Progenitor cell of endocrine pancreas (in vitro differentiated cells): ENCODE measurements around the gene ACSM6. TPM values are rescaled to one million over a fixed set of nuclear protein-coding genes. Genes with fewer than 3 reads are reported as not detected.

Source experiments
- DNase-seq: peaks from one replicate; pipeline ENCODE4 v3.0.0; 2021; ENCODE audit warnings: low spot score; ENCODE audit not compliant: unreplicated experiment
- H3K27ac Mint-ChIP-seq: 2 replicates; pipeline ENCODE4 v1.8.0; 2021; ENCODE audit warnings: mild to moderate bottlenecking, moderate library complexity, mixed read lengths
- H3K27me3 Mint-ChIP-seq: 2 replicates; pipeline ENCODE4 v1.8.0; 2021; ENCODE audit warnings: mixed read lengths
- H3K36me3 Mint-ChIP-seq: 2 replicates; pipeline ENCODE4 v1.8.0; 2022; ENCODE audit warnings: mixed read lengths; ENCODE audit not compliant: insufficient read depth
- H3K4me1 Mint-ChIP-seq: 2 replicates; pipeline ENCODE4 v1.8.0; 2021; ENCODE audit warnings: low read depth, mixed read lengths
- H3K4me3 Mint-ChIP-seq: 2 replicates; pipeline ENCODE4 v1.8.0; 2021; ENCODE audit warnings: low read depth, mild to moderate bottlenecking, moderate library complexity, mixed read lengths
- H3K9me3 Mint-ChIP-seq: 2 replicates; pipeline ENCODE4 v1.8.0; 2021; ENCODE audit warnings: low read depth, mixed read lengths
- CTCF ChIP-seq: fragments of 200-600 bp; sonication (generic); IDR thresholded peaks from one replicate; pipeline ENCODE4 v1.5.0; 2021; ENCODE audit warnings: antibody characterized with exemption, mild to moderate bottlenecking; ENCODE audit not compliant: unreplicated experiment
- total RNA-seq: library from RNA; stranded (reverse); gene quantifications from 2 replicates; pipeline ENCODE4 v1.2.1, GENCODE V29; 2021

Gene ACSM6
- total RNA-seq, 1 donor from 2014 or later = not detected

- no peak overlapping the region for H3K27ac Mint-ChIP-seq
Measured at GRCh38 chr10:95256268-95256667, 62.2 kb downstream of the ACSM6 start.

GRCh38 chr10:95257849-95258248, 63.8 kb downstream of the ACSM6 start:
- H3K9me3 Mint-ChIP-seq = peaks cover 17% of the 10 kb centered on the region
- H3K4me3 Mint-ChIP-seq = no peak overlapping the region
- TF ChIP-seq CTCF = no peak
- no peak for DNase-seq
- H3K27ac Mint-ChIP-seq = no peak overlapping the region
- H3K4me1 Mint-ChIP-seq = peaks cover 19% of the 10 kb centered on the region
- H3K27me3 Mint-ChIP-seq = no peaks in the 10 kb centered on the region
- peaks cover 37% of the 10 kb centered on the region for H3K36me3 Mint-ChIP-seq

More at GRCh38 chr10:95256268-95256667, 62.2 kb downstream of the ACSM6 start:
- Mint-ChIP-seq H3K4me3 (no peak overlapping the region), H3K4me1 (peaks cover 16% of the 10 kb centered on the region), H3K9me3 (peaks cover 17% of the 10 kb centered on the region), H3K36me3 (peaks cover 35% of the 10 kb centered on the region), H3K27me3 (no peaks in the 10 kb centered on the region)
- TF ChIP-seq CTCF = no peak
- no peak for DNase-seq

- Mint-ChIP-seq H3K4me1 (peaks cover 36% of the 10 kb centered on the region), H3K4me3 (no peak overlapping the region), H3K36me3 (peaks cover 34% of the 10 kb centered on the region), H3K27me3 (no peaks in the 10 kb centered on the region), H3K27ac (peak overlapping the region; percentile 97), H3K9me3 (peaks cover 17% of the 10 kb centered on the region)
- TF ChIP-seq CTCF = no peak
- DNase-seq = no peak
Measured at GRCh38 chr10:95260397-95260881, 66.4 kb downstream of the ACSM6 start.

- H3K36me3 Mint-ChIP-seq = peaks cover 29% of the 10 kb centered on the region
- no peaks in the 10 kb centered on the region for H3K27me3 Mint-ChIP-seq
- H3K4me3 Mint-ChIP-seq = no peak overlapping the region
- H3K9me3 Mint-ChIP-seq = peaks cover 12% of the 10 kb centered on the region
- no peak for DNase-seq
- peaks cover 38% of the 10 kb centered on the region for H3K4me1 Mint-ChIP-seq
- peak overlapping the region; percentile 97 for H3K27ac Mint-ChIP-seq
- TF ChIP-seq CTCF = no peak
Measured at GRCh38 chr10:95260909-95261552, 67.0 kb downstream of the ACSM6 start.

GRCh38 chr10:95261926-95262325, 67.9 kb downstream of the ACSM6 start:
- Mint-ChIP-seq H3K4me1 (peaks cover 46% of the 10 kb centered on the region), H3K27me3 (no peaks in the 10 kb centered on the region), H3K4me3 (no peak overlapping the region), H3K27ac (peak overlapping the region; percentile 97), H3K36me3 (peaks cover 25% of the 10 kb centered on the region), H3K9me3 (peaks cover 8% of the 10 kb centered on the region)
- no peak for TF ChIP-seq CTCF
- no peak for DNase-seq
